ENCODE data around the gene HLA-DPA1.

HLA-DPA1 gene

GRCh38 chr6:33029328-33030184 lies 43.9 kb downstream of the HLA-DPA1 start:
- DNase-seq = peak; percentile 6
- no peak for TF ChIP-seq CTCF (IDR thresholded peaks at IDR 0.05; ENCODE audit: low read depth, low read length, missing control alignments)
- H3K4me3 ChIP-seq (ENCODE audit: low read depth, low read length) = no peak overlapping the region
- H3K27me3 ChIP-seq (replicated peaks) = peaks cover 19% of the 10 kb centered on the region
- in situ Hi-C loops (cut with HindIII; ENCODE audit: low pct_ligation_motif_present, low sequenced_read_pairs) = no loop called here
- no peak overlapping the region for H3K27ac ChIP-seq
- H3K36me3 ChIP-seq (replicated peaks) = no peaks in the 10 kb centered on the region

GRCh38 chr6:33028220-33028849 lies 45.1 kb downstream of the HLA-DPA1 start:
- no peak for DNase-seq
- H3K27me3 ChIP-seq (replicated peaks) = peaks cover 19% of the 10 kb centered on the region
- no peaks in the 10 kb centered on the region for H3K36me3 ChIP-seq (replicated peaks)
- no peak overlapping the region for H3K4me3 ChIP-seq (ENCODE audit: low read depth, low read length)
- no peak for TF ChIP-seq CTCF (IDR thresholded peaks at IDR 0.05; ENCODE audit: low read depth, low read length, missing control alignments)
- H3K27ac ChIP-seq = no peak overlapping the region
- in situ Hi-C loops (cut with HindIII; ENCODE audit: low pct_ligation_motif_present, low sequenced_read_pairs) = no loop called here

- DNase-seq = no peak
- in situ Hi-C loops (cut with HindIII; ENCODE audit: low pct_ligation_motif_present, low sequenced_read_pairs) = no loop called here
- Histone ChIP-seq H3K4me3 (ENCODE audit: low read depth, low read length) (no peak overlapping the region), H3K27ac (no peak overlapping the region), H3K27me3 (replicated peaks) (peaks cover 2% of the 10 kb centered on the region), H3K36me3 (replicated peaks) (no peaks in the 10 kb centered on the region)
- TF ChIP-seq CTCF (IDR thresholded peaks at IDR 0.05; ENCODE audit: low read depth, low read length, missing control alignments) = no peak
Measured at GRCh38 chr6:33024521-33024920, 48.9 kb downstream of the HLA-DPA1 start.

GRCh38 chr6:33023536-33023935 lies 49.9 kb downstream of the HLA-DPA1 start:
- H3K4me3 ChIP-seq (ENCODE audit: low read depth, low read length) = no peak overlapping the region
- H3K36me3 ChIP-seq (replicated peaks) = no peaks in the 10 kb centered on the region
- H3K27ac ChIP-seq = no peak overlapping the region
- no peaks in the 10 kb centered on the region for H3K27me3 ChIP-seq (replicated peaks)
- no peak for TF ChIP-seq CTCF (IDR thresholded peaks at IDR 0.05; ENCODE audit: low read depth, low read length, missing control alignments)
- no peak for DNase-seq
- in situ Hi-C loops (cut with HindIII; ENCODE audit: low pct_ligation_motif_present, low sequenced_read_pairs) = no loop called here

GRCh38 chr6:33021917-33022316 lies 51.5 kb downstream of the HLA-DPA1 start:
- no peak for TF ChIP-seq CTCF (IDR thresholded peaks at IDR 0.05; ENCODE audit: low read depth, low read length, missing control alignments)
- no peak overlapping the region for H3K27ac ChIP-seq
- in situ Hi-C loops (cut with HindIII; ENCODE audit: low pct_ligation_motif_present, low sequenced_read_pairs) = no loop called here
- no peak overlapping the region for H3K4me3 ChIP-seq (ENCODE audit: low read depth, low read length)
- no peak for DNase-seq
- H3K27me3 ChIP-seq (replicated peaks) = no peaks in the 10 kb centered on the region
- H3K36me3 ChIP-seq (replicated peaks) = no peaks in the 10 kb centered on the region

Measured in brain microvascular endothelial cell (primary cell).